DMS 273 treated with DMSO at 0.1 percent for 48 hours (cell line): ENCODE data around the gene RTTN.

Experiments used
- DNase-seq: peaks from one replicate; lab custom pipeline; 2025; lab: John Stamatoyannopoulos, UW

The RTTN gene

DNA sequence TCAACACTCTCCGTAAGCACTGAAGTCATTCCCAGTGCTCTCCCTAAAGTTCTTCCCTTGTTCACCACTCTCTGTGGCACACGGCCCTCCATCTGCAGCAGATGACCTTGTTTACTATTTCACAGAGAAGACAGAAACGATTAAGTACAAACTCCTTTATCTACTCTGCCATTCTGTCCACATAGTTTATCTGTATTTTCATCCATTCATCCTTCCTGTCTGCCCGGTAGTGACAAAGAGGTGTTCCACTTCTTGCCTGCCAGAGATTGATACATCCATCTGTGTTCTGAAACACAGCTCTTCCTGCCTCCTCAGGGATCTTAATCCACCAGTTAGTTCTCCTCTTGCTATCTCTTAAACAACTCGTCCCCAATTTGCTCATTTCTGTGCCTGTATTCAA, 179.9 kb downstream of the RTTN start:
- DNase-seq: no peak

DNA sequence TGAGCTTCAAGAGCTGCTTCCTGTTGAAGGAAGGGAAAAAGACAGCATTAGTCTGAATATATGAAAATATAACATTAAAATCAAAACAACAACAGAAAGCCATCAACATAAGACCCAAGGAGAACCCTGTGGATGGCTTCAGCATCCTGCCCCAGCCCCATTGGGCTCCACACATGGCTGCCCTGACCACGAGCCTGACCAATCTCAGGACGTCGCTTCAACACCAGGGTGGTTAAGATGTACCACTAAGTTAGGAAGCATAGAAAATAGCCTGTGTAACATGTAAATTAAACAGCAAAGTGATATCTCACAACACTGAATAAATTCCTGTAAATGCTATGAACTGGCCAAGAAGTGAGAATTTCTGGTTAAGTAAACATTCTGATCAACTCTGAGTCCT, 180.7 kb downstream of the RTTN start:
- no peak for DNase-seq

DNA sequence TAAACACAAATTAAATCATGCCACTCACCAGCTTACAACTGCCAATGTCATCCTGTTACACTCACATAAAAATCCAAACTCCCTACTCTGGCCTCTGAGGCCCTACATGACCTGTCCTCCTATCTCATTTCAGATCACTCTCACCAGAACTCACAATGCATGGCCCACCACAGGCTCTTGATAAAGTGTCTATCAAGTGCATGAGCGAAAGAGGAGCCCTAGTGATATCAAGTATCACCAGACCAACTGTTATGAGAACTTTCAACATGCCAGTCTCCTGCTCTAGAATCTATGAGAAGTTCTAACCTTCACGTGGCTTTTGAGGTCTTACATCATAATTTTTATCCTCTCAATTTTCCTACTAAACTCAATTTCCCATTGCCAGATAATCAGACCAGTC, 181.4 kb downstream of the RTTN start:
- DNase-seq: no peak

DNA sequence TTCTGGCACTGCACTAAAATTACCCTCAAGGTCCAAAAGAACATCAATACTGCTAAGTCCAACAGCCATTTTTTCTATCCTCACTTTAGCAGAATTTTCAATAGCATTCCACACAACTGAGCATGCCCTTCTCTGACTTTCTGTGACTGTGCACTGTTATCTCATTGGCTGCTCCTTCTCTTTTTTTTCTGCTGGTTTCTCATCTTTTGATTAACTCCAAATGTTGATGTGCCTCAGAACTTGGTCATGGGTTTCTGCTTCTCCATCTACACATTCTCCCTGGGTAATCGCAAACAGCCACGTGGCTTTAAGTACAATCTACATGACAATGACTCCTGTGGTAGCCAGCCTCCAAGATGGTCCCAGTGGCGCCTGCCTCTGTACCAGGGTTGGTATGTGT, 182.9 kb downstream of the RTTN start:
- DNase-seq: no peak

DNA sequence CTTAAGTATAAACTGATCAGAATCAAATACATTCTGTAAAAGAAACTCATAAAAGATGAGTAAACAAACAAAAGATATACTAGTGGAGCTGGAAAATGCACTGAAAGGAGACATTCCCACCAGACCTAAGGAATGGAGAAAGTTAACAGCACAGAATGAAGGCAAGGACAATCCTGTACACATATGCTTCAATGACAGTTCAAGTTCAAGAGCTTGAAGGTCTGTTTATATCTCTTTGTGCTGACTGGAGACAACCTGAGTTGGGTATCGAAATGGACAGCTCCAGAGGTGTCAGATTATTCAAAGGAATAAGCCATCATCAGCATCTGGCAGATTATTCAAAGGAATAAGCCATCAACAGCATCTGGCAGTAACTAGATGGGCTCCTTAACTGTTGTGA, 184.0 kb downstream of the RTTN start:
- no peak for DNase-seq

DNA sequence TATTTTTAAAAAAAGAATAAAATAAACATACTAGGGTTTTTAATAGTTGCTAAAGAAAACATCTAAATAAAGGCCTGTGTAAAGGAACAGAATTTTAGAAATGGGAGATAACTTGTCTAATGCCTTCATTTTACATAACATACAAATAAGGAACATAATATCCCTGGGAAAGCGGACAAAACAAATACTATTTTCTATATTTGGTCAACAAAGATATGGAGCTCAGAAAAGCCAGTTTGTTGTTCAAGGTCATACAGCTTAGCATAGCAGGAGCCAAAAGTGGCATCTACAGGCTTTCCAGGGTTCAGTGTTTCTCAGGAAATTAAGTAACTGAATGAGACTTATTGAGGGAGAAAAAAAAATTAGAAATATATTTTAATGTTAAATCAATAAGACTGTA, 184.4 kb downstream of the RTTN start:
- no peak for DNase-seq

DNA sequence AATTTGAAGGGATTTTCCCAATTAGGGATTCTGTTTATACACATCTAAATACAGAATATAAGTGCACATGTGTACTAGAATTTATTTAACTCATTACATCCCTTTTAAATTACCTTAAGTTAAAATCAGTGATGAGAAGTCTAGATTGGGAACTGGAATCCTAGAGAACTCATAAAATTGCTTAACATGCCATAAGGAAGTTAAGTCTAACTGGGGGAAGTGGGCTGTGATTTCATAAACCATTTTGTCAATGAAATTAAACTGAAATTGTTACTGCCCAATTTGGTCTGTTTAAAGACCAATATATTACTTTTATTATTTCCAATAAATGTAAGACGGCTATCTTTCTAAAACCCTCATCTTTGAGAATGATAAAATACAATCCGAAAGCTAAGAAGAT, 185.5 kb downstream of the RTTN start:
- no peak for DNase-seq

DNA sequence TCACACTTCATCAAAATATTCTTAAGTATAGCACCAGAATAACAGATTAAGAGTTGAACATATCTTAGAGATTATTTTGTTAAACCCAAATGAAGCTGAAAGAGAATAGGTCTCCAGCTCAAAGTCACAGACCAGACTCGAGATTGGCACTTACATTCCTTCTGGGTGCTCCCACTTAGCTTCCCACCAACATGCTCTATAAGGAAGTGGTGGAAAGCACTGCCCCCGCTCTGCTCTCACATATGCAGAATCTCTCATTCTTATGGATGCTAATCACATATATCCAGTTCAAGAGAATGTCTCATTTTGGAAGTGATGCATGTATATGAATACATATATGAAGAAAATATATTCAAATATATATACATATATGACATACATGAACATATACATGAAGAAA, 186.4 kb downstream of the RTTN start:
- DNase-seq: no peak

DNA sequence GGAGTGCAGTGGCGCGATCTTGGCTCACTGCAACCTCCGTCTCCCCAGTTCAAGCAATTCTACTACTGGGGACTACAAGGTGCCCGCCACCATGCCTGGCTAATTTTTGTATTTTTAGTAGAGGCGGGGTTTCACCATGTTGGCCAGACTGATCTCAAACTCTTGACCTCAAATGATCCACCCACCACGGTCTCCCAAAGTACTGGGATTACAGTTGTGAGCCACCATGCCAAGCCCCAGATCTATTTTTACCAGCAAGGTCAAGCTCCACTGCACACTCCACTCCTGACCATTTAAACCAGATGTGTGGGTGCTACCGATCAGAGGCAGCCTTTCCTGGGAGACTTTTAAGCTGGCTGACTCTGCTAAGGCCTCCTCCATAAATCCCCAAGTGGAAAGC, 190.4 kb downstream of the RTTN start:
- no peak for DNase-seq

DNA sequence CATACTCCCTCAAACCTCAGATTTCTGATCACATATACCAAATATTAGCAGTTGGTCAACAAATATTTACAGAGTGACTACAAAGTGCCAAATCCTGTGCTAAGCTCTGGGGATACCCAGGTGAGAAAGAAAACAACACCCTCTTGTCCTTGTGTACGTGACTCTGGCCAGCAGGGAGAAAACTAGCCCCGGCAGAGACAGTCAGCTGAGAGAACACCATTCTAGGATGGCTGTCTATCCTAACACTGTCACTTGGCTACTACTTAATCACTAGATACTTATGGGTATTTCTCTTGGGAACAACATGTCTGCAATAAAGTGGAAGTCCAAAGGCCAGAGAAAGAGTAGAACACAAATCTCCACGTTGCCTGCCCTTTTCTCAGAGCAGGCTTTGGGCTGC, 199.9 kb downstream of the RTTN start:
- no peak for DNase-seq

DNA sequence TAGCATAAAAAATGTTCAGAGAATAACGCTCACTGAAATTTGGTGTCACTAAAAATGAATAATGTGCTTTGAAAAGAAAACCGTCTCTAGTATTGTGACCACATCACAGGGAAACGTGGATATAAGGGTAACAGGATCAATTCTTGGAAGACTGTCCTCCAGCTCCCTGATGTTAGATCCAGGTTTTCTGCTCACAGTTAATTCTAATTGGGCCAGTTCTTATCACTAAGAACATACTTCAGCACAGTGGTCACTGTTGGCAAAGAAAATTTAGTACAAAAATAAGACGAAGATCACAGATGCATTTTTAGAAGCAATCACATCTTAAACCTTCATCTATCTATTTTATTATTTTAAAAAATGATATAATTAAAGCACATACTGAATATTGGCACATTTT, 200.8 kb downstream of the RTTN start:
- DNase-seq: no peak

DNA sequence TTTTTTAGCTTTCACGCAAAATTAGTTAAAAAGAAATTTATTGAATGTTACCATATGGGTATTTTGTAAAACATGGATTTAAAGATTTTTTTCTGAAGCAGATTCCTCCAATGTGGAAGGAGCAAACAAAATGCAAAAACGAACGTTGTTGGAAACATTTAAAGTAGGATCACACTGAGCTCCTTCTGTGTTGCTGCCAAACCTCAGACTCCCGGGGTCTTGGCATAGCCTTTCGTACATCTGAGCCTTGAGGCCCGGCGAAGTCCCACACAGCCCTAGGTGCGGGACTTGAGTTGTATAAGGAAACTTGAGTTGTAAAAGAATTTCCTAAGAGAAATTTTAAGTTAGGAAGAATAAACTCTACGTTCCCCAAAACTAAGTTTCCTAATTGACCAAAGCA, 205.8 kb downstream of the RTTN start:
- no peak for DNase-seq

DNA sequence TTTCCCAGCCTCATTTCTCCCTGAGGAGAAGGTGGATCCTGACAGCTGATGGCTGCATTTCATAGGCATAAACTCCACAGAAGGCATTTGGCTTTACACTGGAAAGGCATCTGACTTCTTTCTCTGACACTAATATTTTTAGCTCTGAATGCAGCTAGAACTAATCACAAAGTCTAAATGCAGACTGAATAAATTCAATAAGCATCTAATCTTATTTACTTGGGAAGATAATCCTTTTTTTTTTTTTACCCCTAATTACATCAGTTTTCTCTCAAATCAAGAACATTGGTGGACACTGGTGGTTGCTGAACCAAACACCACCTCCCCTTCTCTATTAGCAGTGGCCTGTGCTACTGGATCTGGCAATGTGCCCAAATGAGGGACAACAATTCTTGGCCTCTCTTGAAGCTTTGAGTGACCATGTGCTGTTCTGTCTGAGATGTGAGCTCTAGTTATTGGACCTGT, 206.9 kb downstream of the RTTN start:
- no peak for DNase-seq

DNA sequence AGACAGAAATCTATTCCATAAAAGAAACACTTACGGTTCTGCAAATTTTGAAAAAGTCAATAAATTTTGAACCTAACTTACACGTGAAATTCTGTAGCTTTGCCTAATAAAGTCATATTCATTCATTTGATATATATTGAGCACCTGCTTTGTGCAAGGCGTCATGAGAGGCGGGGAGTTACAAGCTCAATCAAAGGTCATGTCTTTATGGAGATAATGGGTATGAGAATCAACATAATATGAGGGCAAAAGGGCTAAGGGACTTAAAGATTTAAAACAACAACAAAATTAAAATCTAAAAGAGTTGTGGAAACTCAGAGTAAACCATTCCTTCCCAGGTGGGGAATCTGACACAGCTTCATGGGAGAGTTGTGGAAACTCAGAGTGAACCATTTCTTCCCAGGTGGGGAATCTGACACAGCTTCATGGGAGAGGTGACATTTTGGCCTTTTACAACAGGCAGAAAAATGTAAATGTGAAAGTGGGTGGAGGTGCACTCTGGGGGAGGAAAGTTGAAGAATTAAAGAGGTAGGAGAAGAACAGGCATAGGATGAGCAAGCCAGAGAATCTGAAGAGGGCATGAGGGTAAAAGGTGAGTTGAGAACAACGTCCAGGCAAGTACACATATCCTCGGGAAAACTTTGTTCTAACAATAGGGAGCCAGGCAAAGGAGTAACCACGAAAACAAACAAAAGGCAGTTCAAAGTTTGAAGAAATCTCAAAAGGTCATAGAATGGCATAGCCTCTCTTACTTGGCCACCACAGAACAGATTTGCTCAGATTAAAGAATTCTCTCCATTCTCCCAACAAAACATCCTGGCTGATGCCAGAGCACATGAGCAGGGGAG, 208.3 kb downstream of the RTTN start:
- no peak for DNase-seq

DNA sequence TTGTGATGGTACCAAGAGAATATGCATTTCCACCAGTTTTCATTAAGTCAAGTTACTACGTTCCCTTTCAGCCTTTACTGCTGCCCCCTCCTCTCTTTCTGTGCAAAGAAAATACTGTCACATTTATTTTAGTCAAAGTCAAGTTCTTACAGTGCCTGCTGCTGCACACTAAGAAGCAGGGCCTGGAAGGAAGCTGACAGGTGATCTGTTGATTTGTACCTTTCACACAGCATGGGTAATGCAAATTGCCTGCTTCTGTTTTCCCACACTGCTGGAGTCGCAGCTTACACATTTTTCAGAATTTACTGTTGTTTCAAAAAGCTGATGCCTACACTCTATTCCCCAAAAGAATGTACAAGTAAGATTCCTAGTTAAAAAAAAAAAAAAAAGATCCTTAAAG, 209.1 kb downstream of the RTTN start:
- no peak for DNase-seq

DNA sequence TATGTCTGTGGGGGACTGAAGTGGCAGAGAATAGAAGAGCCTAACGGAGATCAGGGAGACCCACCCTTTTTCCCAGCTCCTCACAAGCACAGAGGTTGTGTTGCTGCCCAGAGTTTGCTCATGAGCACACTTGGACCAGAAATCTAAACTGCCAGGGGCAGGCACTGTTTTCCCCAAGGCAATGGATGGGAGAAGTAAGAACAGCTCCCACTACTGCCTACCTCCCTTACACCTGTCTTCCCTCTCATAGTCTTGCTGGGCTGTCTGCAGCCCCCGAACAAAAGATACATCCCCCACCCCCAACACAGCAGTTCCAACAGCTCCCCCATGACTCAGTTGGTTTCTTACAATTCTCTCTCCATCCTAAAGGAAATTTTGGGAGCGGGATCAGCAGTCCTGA, 209.7 kb downstream of the RTTN start:
- DNase-seq: no peak

DNA sequence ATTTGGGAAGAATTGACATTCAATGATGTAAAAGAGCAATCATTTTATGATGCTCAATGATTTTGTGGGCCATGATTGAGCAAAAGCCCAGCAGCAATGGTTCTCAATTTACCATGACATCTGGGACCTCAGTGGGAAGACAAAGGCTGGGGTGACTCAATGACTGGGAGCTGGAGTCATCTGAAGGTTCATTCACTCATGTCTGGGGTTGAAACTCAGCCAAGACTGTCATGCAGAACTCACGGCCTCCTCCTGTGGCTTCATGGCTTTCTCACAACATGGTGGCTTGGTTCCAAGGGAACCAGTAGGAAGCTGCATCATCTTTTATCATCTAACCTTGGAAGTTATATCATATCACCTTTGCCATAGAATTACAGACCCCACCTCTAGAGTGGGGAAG, 212.7 kb downstream of the RTTN start:
- peak; percentile 8 for DNase-seq

DNA sequence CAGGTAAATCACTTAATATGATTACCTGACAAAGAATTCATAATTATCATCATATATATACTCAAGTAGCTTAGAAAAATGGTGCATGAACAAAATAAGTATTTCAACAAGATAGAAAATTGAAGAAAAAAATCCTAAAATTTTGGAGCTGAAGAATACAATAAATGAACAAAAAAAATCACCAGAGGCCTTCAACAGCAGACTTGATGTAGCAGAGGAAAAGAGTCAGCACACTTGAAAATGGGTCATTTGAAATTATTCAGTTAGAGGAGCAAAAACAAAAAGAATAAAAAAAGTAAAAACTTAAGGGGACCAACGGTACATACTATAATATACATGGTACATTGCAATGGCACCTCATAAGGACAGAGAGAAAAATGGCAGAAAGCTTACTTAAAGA, 217.6 kb downstream of the RTTN start:
- no peak for DNase-seq

DNA sequence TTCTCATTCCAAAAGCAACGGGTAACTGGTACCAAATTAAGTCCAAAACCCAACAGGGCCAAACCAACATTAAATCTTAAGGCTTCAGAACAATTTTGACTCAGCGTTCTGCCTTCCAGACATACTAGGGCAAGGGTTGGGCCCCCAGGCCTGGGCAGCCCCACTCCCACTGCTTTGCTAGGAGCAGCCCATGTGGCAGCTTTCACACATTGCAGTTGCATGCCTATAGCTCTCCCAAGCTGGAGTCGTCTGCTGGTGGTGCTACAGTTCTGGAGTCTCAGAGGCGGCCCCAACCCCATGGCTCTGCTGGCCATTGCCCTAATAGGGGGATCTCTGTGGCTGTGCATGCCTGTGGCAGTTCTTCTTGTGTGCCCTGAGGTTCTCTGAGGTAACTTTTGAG, 220.2 kb downstream of the RTTN start:
- DNase-seq: no peak

DNA sequence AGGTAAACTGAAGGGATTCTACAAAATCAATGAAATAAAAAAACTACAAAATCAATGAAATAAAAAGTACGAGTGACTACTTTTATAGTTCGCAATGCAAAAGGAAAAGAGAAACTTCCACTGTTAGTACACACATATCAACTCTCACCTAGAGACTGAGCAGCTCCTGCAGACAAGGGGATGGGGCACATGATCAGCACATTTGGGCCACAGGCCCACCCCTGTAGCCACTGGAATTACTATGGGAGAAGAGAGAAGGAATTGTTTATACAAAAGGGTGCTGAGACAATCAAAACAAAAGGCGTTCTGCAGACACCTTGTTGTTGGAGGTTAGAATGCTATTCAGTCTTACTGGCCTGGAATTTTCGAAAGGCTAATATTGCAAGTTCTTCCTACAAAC, 223.1 kb downstream of the RTTN start:
- no peak for DNase-seq

DNA sequence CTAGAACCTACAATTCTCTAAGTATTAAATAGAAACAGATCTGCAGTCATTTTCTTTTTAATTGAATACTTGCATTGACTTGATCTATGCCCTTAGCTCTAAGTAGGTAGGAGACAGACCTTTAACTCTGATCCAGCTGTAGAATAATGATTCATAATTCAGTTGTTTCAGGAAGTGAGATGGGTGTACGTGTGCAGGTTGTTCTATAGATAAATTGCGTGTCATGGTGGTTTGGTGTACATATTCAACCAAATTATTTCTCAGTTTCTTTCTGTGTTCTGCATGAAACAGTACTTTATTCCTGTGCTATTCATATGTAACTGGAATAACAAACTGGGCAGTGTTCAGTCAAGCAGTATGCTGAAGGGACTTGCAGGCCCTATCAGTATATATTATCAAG, 223.5 kb downstream of the RTTN start:
- no peak for DNase-seq

DNA sequence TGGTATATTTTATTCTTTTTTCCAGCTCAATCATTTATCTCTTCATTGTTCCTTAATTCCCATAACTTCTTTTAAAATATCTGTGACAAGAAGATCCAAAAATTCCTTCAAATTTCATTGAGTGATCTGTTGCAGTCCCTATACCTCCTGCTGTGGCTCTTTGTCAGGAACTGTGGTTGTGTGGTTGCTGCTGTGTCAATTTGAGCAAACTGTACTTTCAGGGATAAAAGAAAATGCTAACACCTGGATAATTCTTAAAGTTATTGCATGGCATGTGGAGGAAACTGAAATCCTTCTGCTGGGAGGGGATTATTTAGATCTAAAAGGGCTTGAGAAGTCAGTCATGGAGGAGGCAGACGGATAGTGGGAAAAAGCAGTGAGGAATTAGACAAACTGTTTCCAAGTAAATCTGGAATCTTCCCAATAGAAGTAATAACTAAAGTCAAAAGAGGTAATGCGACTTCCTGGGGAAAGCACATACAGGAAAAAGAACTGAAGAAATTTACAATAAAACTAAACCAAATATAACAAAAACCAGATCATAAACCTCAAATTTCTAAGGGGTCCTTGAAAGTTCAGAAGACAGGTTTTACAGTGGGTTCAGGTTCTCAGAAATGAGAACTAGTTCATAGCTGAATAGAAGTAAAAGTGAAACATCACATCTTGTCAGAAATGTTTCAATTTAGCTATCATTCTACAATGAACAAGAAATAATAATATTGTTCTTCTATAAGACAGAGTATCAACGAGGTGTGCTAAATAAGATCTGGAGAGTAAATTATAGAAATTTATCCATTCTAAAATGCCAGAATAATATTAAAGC, 224.3 kb downstream of the RTTN start:
- DNase-seq: no peak

DNA sequence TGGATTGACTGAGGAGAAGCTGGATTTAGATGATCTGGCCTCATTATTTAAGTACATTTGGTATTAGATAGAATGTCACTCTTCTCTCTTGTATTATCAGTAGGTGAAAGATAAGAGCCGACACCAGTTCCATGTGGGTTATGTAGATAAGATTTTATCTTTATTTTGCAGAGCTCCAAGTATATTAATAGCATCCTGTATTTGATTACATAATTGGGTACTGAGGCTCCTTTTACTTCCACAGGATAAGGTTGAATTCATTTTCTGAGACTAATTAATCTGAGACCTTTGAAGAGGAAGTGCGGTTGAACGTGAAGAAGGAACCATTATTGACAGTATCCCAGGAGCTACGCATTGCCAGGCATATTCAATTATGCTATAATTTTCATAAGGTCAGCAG, 225.0 kb downstream of the RTTN start:
- no peak for DNase-seq
